Renal cortical epithelial cell (primary cell): Measurements from ENCODE around the gene CCDC112. TPM values are rescaled to one million over a fixed set of nuclear protein-coding genes. Genes with fewer than 3 reads are reported as not detected.
"Not testable (repeated sequence)": the region's sequence is repeated elsewhere in the genome, so short reads cannot be mapped to it uniquely, and the experiment has no call there.

ENCODE experiments used
- DNase-seq: peaks from one replicate; pipeline ENCODE4 v3.0.0-alpha.2; 2011; ENCODE audit warnings: low read depth
- total RNA-seq: library from RNA; depleted of rRNA; stranded (reverse); fragments of >200 nt; gene quantifications from 2 replicates; pipeline ENCODE4 v1.2.3, GENCODE V29; 2014

CCDC112 gene, protein sequence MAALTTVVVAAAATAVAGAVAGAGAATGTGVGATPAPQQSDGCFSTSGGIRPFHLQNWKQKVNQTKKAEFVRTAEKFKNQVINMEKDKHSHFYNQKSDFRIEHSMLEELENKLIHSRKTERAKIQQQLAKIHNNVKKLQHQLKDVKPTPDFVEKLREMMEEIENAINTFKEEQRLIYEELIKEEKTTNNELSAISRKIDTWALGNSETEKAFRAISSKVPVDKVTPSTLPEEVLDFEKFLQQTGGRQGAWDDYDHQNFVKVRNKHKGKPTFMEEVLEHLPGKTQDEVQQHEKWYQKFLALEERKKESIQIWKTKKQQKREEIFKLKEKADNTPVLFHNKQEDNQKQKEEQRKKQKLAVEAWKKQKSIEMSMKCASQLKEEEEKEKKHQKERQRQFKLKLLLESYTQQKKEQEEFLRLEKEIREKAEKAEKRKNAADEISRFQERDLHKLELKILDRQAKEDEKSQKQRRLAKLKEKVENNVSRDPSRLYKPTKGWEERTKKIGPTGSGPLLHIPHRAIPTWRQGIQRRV
- total RNA-seq: 5.7 and 12.2 TPM in 2 replicates

DNA sequence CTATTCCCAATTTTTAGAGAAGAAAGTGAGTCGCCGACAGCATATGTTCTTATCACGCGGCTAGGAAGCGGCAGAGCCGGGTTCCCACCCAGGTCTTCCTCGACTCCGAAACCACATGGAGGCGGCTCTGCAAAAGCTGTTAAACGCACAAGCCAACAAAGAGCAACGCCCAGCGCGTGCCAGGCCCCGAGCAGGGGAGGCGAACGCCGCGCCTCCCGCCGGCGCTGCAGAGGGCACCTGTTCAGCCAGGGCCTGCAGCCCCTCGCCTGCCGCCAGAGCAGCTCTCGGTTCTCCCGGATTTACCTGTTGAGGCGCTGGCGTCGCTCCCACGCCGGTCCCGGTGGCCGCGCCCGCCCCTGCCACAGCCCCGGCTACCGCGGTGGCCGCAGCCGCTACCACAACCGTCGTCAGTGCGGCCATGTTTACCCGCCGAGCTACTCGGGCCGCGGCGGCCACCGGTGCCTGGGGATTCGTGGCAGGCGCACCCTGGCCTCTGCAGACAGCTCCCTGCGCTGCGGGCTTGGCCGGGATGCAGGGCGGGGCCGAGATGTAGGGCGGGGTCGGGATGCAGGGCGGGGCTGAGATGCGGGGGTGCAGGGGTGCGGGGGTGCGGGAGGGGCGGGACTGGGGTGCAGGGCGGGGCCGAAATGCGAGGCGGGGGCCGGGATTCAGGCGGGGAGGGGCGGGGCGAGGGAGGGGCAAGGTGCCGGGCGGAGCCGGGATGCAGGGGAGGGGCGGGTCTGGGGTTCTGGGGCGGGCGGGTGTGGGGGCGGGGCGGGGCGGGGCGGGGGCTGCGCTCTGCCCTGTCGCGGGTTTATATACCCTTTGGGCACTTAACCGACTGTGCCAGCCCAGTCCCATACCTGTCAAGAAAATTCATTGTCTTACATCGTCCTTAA, at the start of gene CCDC112:
Gene CCDC112 (minus strand): TSS at position 531 of the 899 bp plus-strand sequence. CDS start 111 bp downstream, at position 420.
- peak; percentile 23 for DNase-seq

DNA sequence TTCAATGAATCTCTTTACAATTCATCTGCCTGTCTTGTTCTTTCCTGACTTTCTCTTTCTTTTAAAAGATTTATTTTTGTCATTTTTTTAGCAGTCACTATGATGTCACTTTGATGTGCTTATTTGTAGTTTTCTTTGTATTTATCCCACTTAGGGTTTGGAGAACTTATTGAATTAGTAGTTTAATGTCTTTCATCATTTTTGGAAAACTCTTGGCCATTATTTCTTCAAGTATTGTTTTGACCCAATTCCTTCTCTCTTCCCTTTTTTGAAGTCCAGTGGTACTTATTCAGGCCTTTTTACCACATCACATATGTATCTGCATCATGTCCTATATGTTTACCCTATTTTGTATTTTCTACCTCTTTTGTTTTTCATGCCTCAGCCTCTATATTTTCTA, 48.9 kb upstream of the CCDC112 start:
- DNase-seq: no peak

DNA sequence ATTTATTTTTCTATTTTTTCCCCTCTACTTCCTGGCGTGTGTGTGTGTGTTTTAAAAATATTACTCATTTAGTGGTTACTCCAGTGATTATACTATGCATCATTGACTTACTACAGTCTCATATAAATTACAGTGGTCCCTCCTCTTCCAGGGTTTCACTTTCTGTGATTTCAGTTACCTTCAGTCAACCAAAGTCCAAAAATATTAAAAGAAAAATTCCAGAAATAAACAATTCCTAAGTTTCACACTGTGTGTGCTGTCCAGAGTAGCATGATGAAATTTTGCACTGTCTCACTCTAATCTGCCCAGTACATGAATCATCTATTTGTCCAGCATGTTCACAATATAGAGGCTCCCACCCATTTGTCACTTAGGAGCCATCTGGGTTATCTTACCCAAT, 47.4 kb upstream of the CCDC112 start:
- DNase-seq: peak; percentile 42

DNA sequence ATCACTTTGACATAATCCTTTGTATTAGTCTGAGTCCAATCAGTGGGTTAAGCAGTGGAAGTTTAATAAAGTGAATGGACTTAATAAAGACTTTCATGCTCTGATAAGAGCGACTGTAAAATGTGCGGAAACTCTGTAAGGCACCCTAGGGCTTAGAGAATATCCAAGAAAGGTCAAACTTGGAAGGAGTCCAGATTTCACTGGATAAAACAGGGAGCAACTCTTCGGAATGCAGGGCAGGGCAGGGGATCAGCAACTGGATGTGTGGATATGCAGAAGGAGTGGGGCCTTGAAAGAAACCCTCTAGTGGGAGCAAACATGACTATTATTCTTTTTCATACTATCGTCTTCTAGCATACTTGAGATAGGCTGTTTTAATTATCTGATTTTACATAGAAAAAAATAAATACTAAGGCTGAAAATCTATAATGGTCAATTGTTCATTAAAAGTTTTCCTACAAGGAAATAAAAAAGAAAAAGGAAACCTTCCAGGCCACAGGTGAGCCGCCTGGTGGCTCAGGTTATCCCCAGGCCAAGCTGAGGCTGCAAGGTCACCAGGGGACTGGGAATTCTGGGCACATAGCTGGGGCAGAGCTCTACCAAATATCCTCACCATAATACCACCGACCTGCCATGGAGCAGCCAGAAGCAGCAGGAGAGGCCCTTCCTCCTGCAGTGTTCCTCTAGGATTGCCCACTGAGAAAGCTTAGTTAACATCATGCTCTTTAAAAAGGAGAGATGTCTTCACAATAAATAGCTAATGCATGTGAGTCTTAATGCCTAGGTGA, 46.3 kb upstream of the CCDC112 start:
- no peak for DNase-seq

DNA sequence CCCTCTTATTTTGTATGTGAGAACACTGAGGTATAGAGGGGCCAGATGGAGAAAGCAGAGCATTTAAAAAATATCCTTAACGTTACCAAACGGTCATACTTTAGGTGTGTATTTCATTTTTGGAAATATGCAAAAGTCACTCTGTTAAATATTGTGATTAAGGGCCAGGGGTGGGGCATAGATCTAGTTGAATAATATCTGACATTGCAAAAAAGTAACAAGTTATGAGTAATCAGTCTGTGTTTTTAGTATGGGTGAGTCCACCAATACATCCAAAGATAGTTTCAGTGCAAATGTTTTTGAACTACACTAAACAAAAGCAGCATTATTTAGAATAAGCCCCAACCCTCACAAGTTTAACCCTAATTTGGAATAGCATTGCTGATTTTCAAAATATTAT, 45.3 kb upstream of the CCDC112 start:
- no peak for DNase-seq

DNA sequence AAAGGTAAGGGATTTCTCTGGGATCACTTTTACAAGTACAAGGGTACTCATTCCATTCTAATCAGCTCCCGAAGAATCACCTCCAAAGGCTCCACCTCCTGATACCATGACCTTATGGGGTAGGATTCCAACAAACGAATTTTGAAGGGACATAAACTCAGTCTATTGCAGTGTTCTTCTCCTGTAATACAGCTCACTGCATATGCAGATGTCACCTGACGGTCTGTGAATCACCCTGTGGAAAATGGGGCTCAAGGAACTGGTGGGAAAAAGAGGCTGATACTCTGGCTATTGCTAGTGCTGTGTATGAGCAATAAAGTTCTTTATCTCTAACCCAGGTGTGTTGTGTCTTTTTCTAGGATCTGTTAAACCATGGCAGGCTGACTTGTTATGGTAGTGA, 42.4 kb upstream of the CCDC112 start:
- DNase-seq: no peak

DNA sequence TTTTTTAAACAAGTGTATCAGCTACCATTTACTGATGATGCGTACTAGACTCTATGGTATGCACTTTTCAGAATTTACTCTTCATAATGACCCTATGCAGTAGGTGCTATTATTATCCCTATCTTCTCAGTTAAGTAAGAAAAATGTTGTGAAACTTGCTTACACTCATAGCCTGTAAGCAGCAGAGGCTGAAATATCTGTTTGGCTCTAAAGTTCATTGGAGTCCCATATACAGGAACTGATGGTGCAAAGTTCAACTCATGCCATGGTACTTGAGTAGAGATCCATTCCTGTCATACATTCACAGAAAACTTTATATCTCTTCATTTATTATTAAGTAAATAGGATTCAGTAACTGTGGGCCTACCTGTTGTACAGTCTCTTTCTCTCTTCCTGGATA, 41.4 kb upstream of the CCDC112 start:
- no peak for DNase-seq

DNA sequence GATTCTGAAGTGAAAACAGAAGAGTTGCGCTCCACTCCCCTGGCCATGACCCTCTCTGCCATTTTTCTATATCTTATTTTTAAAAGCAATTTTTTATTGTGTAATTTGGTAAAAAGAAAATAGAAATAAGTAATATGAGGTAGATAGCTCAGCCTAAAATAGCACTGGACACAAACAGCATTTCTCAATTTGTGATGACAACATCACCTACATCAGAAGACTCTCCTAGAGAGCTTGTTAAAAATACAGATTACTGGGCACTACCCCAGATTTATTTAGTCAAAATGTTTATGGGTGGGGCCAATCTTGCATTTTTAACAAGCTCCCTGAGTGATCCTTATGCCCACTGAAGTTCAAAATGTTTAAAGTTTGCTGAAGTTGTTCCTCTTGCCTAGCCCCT, 40.5 kb upstream of the CCDC112 start:
- no peak for DNase-seq

DNA sequence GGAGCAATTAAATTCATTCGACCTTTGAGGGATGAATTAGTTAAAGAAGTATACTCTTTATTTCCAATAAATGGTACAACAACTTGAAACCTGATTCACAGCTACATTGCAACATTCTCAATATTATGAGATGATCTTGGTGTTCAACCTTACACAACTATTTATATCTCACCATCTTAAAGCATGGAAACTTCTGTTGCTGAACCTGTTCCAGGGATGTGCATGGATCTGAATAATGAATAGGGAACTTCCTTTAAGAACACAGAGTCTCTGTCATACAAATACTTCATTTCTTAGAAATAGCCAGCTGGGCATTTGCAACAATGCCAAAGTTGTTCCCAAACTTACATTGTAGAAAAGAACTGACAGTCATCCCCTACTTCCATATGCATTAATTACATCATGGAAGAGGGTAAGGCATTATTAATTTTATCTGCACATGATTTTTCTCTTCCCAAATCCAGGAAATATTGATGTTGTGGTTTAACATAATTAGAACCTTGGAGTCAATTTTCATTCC, 39.8 kb upstream of the CCDC112 start:
- no peak for DNase-seq

DNA sequence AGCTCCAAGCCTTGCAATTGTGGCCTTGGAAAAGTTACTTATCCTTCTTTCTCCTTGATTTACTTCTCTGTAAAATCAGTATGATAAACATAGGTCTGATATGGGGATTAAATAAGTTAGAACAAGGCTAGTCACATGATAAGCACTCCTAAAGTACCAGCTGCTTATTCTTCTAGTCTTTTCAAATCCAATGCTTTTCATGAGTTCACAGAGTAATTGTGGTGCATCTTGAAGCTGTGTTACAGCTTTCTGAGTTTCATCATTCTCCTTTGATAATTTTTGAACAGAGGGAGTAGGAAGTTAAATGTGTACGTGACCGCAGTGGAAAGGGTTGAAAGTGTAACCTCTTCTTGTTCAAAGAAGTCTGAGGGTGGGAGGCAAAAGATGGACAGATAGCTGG, 38.8 kb upstream of the CCDC112 start:
- no peak for DNase-seq

DNA sequence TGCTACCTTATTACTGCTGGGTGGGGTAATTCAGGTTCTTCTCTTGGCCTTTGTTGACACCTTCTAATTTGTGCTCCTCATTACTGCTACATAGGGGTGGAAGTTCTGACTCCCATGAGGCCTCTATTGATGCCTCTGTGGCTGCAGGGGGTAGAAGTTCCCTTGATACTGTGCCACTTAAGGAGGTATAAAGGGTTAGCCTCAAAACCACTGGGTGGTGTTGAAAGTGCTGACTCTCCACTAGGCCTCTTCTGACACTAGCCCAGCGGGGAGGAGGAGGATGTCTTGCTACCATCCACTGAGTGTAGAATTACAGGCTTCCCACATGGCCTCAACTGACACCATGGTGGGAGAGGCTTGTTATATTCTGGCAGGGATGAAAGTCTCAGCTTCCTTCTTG, 36.7 kb upstream of the CCDC112 start:
- DNase-seq: peak; percentile 22

DNA sequence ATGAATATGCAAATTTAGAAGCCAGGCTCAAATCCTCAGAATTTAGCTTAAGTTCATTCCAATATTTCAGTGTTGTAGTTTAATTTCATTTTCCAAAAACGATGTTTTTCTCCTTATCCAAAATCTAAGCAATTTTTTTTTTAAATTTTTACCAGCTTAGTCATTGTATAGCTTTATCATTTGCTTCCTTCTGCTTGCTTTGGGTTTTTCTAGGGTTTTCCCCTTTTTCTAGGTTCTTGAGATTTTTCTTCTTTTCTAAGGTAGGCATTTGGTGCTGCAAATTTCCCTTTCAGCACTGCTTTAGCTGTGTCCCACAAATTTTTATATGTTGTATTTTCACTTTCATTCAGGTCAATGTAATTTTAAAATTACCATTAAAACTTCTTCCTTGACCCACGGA, 34.4 kb upstream of the CCDC112 start:
- no peak for DNase-seq

DNA sequence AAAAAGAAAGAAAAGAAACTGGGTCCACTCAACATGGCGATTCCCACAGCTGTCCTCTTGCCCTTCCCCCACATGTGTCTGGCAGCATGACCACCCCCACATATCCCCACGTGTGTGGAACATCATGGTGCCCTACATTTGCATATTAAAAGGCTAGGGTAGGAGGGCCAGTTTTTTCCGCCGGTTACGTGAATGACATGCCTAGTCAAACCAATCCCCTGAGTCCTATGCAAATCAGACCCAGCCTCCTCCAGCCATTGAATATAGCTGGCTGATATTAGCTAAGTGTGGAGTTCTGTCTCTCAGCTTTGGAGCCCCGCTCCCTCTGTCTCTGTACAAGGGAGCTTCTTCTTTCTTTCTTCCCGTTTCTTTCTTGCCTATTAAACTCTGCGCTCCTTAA, 33.0 kb upstream of the CCDC112 start:
- DNase-seq: no peak

DNA sequence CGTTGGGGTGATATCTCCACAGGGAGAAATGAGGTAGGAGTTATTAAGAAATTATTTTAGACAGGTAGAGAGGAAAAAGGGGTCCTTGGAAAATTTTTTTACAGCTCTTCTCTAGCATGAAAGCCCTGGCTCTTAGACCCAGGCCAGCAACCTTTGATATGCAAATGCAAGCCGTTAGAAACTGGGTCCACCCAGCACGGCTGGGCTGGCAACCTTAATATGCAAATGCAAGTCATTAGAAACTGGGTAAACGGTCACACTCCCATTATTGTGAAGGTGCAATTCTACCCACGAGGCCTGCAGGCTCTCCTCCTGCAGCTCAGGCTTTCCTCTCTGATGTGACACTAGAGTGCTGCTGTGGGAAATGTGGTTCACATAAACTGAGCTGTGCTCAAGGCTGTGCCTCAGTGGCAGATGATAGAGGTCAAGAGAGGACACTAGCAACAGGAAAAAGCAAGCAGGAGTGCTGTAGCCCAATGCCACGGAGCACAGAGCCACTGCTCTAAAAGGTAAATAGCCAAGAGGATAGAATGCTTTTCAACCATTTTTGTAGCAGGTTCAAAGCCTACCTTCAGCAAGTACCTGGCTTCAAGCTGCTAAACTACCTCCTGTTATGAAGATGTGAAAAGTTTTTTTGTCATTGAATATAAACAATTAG, 32.3 kb upstream of the CCDC112 start:
- DNase-seq: not testable (repeated sequence)

DNA sequence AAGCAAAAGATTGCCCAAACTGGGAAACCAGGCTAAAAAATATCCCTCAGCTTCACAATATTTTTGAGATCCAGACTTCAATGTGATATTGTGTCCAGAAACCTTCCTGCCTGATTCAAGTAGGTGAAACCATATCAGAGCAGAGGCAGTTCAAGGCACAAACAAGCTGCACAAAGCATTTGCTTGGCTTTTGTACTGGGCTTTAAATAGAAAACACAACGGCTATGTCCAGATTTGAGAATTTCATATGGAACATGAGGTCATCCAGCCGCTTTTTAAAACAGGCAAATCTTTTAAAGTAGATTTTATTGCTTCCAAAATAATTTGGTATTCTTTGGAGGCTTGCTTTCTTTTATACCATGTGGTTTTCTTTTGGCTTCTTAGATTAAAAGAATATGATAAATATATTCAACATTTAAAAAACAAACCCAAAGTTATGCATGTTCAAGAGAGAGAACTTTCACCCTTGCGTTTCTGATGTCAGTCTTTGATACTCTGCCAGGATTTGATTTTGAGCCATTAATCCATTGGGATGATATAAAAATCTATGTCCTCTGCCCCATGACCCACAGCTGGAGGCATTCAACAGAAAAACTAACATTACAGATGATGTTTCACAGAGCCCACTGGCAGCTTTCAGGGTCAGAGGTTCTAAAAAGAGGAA, 29.0 kb upstream of the CCDC112 start:
- no peak for DNase-seq

DNA sequence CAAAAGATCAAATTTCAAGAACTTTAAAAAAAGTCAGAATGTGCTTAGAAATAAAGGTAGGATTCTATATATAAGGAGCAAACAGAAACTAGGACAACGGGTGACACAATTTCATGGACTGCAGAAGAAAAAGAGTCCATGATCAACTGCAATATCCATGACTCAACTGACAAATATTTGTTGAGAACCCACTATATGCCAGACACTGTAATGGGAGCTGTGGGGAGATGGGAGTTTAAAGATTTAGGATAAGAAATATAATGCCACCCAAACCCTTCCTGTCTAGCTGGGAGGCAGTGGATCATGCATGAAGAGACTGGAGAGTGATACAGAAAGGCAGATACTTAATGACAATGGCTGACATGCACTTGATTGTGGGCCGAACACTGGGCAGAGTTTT, 27.6 kb upstream of the CCDC112 start:
- no peak for DNase-seq

DNA sequence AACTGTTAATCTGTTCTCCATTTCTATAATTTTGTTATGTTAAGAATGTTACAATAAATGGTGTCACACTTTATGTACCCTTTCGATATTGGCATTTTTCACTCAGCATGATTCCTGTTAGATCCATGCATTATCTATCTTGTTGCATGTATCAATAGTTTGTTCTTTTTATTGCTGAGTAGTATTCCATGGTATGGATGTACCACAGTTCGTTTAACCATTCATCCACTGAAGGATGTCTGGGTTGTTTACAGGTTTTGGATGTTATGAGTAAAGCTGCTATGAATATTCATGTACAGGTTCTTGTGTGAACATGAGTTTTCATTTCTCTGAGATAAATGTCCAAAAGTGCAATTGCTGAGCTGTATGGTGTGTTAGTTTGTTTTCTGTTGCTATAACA, 26.3 kb upstream of the CCDC112 start:
- DNase-seq: no peak

DNA sequence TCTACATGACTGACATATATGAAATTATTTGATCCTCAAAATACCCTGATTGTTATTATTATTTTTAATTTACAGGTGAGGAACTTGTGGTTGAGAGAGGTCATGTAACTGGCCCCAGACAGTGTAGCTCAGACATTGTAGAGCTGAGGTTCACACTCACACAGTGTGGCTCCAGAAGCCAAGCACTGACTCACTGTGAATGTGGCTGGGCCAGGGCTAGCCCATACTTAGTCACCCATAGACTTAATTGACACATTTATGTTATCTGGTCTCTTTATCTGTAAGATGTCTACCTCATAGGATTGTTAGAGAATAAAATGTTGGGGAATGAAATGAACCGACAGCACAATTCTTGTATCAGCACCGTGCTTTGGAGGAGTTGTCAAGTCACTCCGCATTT, 24.9 kb upstream of the CCDC112 start:
- DNase-seq: peak; percentile 45

DNA sequence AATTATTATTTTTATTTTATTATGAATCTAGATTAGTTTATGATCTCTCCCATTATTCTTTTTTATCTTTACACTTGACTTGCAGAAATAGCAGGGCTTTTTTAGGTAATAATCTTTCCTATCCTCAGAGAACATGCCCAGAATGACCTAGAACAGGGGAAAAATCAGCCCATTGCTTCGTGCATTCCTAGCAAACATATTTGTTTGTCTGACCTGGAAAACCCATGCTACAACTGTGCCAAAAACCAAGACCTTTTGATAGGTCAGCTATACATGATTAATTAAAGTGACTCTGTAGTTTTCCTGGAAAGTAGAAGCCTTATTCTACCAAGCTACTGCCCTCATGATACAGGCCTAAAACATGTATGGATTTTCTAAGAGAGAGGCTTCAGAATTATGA, 24.1 kb upstream of the CCDC112 start:
- no peak for DNase-seq

DNA sequence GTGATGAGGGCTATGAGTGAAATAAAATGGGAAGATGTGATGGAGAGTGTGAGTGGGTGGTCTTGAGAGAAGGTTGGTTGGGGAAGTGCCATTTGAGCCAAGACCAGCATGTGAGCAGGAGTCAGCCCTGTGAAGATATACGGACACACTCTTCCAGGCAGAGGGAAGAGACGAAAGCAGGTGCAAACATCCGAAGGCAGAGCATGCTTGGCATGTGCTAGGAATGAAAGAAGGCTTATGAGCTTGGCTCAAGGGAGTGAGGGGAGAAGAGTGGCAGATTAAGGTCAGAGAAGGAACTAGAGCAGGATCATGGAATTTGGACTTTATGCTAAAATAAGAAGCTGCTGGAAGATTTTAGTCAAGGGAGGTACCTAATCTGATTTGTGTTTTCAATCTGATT, 23.6 kb upstream of the CCDC112 start:
- no peak for DNase-seq

DNA sequence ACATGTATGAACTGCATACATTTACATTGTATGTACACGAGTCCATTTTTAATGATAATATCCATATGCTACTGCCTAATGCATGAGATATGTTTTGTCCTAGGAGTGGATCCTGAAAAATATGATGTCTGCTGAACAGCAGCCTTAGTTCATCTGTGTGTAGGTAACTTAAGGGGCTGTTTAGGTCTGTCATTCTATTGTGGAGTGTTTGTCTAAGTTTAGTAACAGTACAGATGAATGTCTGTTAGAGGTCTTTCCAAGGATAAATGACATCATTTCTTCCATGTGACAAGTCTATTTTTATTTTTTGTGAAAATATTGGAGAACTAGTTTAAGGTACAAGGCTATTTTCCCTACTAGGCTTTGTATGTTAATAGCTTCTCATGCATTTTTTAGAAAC, 22.6 kb upstream of the CCDC112 start:
- no peak for DNase-seq
